Adrenal gland (tissue), 12 donors: ENCODE measurements around the gene LARGE1. TPM values are rescaled to one million over a fixed set of nuclear protein-coding genes. Genes with fewer than 3 reads are reported as not detected.

ENCODE experiments used
- DNase-seq, 7 donors: peaks; one replicate each; pipeline ENCODE4 v3.0.0-alpha.2; 2019 to 2020
- H3K27ac ChIP-seq, 5 donors: fragments of 200-600 bp; sonication (generic) in 4 of 5; 1 replicate in 3 of 5; 2 replicates in 2 of 5; pipeline versions ENCODE4 v1.5.1 to v1.8.0; 2016 to 2020; ENCODE audit warnings: mild to moderate bottlenecking in 1 of 5
- H3K27me3 ChIP-seq: fragments of 200-600 bp; 2 replicates; pipeline ENCODE4 v1.8.0; 2021
- H3K36me3 ChIP-seq, 2 donors: fragments of 200-600 bp; replicated peaks in 1 of 2; 1 replicate in 1 of 2; 2 replicates in 1 of 2; pipeline versions ENCODE4 v1.5.1 to v1.8.0; 2018 to 2022
- H3K4me1 ChIP-seq, 2 donors: fragments of 200-600 bp; replicated peaks in 1 of 2; 1 replicate in 1 of 2; 2 replicates in 1 of 2; pipeline versions ENCODE4 v1.5.1 to v1.8.0; 2018 to 2021
- H3K4me3 ChIP-seq, 4 donors: fragments of 200-600 bp; sonication (generic) in 3 of 4; one replicate each; pipeline ENCODE4 v1.5.1; 2016 to 2018
- H3K9me3 ChIP-seq, 3 donors: fragments of 200-600 bp; sonication (generic) in 1 of 3; replicated peaks in 1 of 3; 1 replicate in 2 of 3; 2 replicates in 1 of 3; pipeline versions ENCODE4 v1.5.1 to v1.8.0; 2016 to 2021
- CTCF ChIP-seq, 6 experiments: fragments of 450-650 bp in 4 of 6; fragments of 200-600 bp in 2 of 6; sonication (generic) in 1 of 6; IDR thresholded peaks; 1 replicate in 5 of 6; 2 replicates in 1 of 6; pipeline versions ENCODE4 v1.5.1 to v1.8.0; 2016 to 2021; ENCODE audit warnings: antibody characterized with exemption in 6 of 6, mild to moderate bottlenecking in 2 of 6, moderate library complexity in 1 of 6
- POLR2A ChIP-seq, 2 donors: fragments of 450-650 bp; IDR thresholded peaks; one replicate each; pipeline ENCODE4 v1.6.1; 2017; ENCODE audit warnings: antibody characterized with exemption in 2 of 2, mild to moderate bottlenecking in 2 of 2, moderate library complexity in 1 of 2
- WGBS, 4 donors: extraction: QIAGEN DNeasy Blood & Tissue Kit in 2 of 4; methylation state at CpG; one replicate each; pipeline versions ENCODE4 v1.1.5 to v1.1.7; 2013 to 2017; 5-methylcytosine and 5-hydroxymethylcytosine counted together
- intact Hi-C, 2 donors: fragments of 100-400 bp; cut with DNase I; formaldehyde crosslinking; loops; one replicate each; pipeline versions ENCODE4 v1.14.1 to v1.15.0; 2022 to 2023
- polyA plus RNA-seq, 3 donors: library from polyadenylated mRNA; stranded (reverse); fragments of 200-250 nt in 2 of 3; fragments of 350-450 nt in 1 of 3; fragmentation: Illumina TruSeq in 1 of 3; extraction: RNeasy Lipid Tissue Mini Kit (QIAGEN cat#74804) in 1 of 3; gene quantifications; one replicate each; pipeline ENCODE4 v1.2.3, GENCODE V29; 2013 to 2014
- total RNA-seq, 9 donors: library from RNA; depleted of rRNA in 4 of 9; stranded (reverse); fragments of >200 nt in 4 of 9; fragments of 120-200 nt in 1 of 9; fragmentation: NEBNext Ultra II Directional in 1 of 9; extraction: Animal tissue kit (Norgen Biotek cat#: 25700) in 1 of 9; gene quantifications; one replicate each; pipeline versions ENCODE4 v1.1.0 to v1.2.4, GENCODE V29; 2013 to 2023
- donor health status: healthy with polysubstance abuse.
- donor health status: Bipolar disorder and iron deficiency.
- donor health status: DM: yes; HTN: yes; CAD: no.
- donor health status: DM: no; HTN: no; CAD: no.
- donor health status: DM: no; HTN: no; CAD: no.
- donor health status: DM: yes; HTN: yes; CAD: no.

Gene LARGE1
- total and polyA plus RNA-seq, 12 donors, result 3.4 to 67.6 (median 30.6) TPM

GRCh38 chr22:33426451-33426850 is 493.8 kb downstream of the LARGE1 start:
- Histone ChIP-seq H3K9me3 (no peaks in the 10 kb centered on the region), H3K36me3 (no peaks in the 10 kb centered on the region), H3K4me1 (no peaks in the 10 kb centered on the region), H3K27me3 (no peaks in the 10 kb centered on the region), H3K4me3 (no peak overlapping the region), H3K27ac (no peak overlapping the region)
- 43 to 59% (median 51%) methylated on average over 3 of the region's 3 CpGs for whole genome bisulfite sequencing, 4 donors
- DNase-seq, result no peak
- TF ChIP-seq CTCF (IDR thresholded peaks at IDR 0.05) (no peak), POLR2A (IDR thresholded peaks at IDR 0.05) (no peak)
- intact Hi-C loops, result no loop called here

GRCh38 chr22:33421859-33422258 is 498.4 kb downstream of the LARGE1 start:
- 83 to 89% (median 85%) methylated on average over 3 of the region's 3 CpGs for WGBS, 4 donors
- H3K27ac ChIP-seq, result no peak overlapping the region
- H3K27me3 ChIP-seq, result no peaks in the 10 kb centered on the region
- intact Hi-C loops, result no loop called here
- no peak for DNase-seq
- H3K4me1 ChIP-seq, result no peaks in the 10 kb centered on the region
- TF ChIP-seq CTCF (IDR thresholded peaks at IDR 0.05), result no peak
- TF ChIP-seq POLR2A (IDR thresholded peaks at IDR 0.05), result no peak
- H3K36me3 ChIP-seq, result no peaks in the 10 kb centered on the region
- no peak overlapping the region for H3K4me3 ChIP-seq
- no peaks in the 10 kb centered on the region for H3K9me3 ChIP-seq

GRCh38 chr22:33418484-33418883 is 501.8 kb downstream of the LARGE1 start:
- Histone ChIP-seq H3K27ac (no peak overlapping the region), H3K4me1 (no peaks in the 10 kb centered on the region), H3K4me3 (no peak overlapping the region), H3K36me3 (no peaks in the 10 kb centered on the region), H3K27me3 (no peaks in the 10 kb centered on the region), H3K9me3 (no peaks in the 10 kb centered on the region)
- WGBS, 4 donors, result 90 to 96% (median 93%) methylated on average over 5 of the region's 5 CpGs
- TF ChIP-seq POLR2A (IDR thresholded peaks at IDR 0.05), result no peak
- TF ChIP-seq CTCF (IDR thresholded peaks at IDR 0.05), result no peak
- DNase-seq, result no peak
- intact Hi-C loops, result no loop called here

- Histone ChIP-seq H3K27ac (no peak overlapping the region), H3K4me3 (no peak overlapping the region), H3K4me1 (no peaks in the 10 kb centered on the region), H3K27me3 (no peaks in the 10 kb centered on the region), H3K36me3 (no peaks in the 10 kb centered on the region), H3K9me3 (no peaks in the 10 kb centered on the region)
- intact Hi-C loops, result no loop called here
- no peak for DNase-seq
- TF ChIP-seq CTCF (IDR thresholded peaks at IDR 0.05) (no peak), POLR2A (IDR thresholded peaks at IDR 0.05) (no peak)
- 92 to 100% (median 94%) methylated on average over 3 of the region's 3 CpGs for WGBS, 4 donors
Observed at GRCh38 chr22:33415401-33415800, 504.9 kb downstream of the LARGE1 start.
